SH-SY5Y (cell line): ENCODE data around the gene KIF21A.

Experiments
- GATA2 ChIP-seq: IDR thresholded peaks from 2 replicates; pipeline ENCODE4 v1.6.1; 2011; ENCODE audit warnings: mild to moderate bottlenecking, low read depth, low read length
- GATA3 ChIP-seq: IDR thresholded peaks from 2 replicates; pipeline ENCODE4 v1.6.1; 2011; ENCODE audit warnings: low read depth, mild to moderate bottlenecking, low read length, moderate library complexity

DNA sequence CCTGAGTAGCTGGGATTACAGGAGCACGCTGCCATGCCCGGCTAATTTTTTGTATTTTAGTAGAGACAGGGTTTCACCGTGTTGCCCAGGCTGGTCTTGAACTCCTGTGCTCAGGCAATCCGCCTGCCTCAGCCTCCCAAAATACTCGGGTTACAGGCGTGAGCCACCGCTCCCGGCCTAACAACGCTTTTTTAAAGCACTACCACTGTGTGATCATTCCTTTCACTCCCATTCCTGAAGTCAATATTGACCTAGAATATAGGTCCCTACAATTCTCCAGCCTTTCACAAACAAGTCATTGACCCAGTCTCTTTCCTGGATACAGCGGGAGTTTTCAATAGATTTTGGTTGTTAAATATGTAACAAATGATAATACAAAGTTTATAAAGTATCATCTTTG is 62.8 kb downstream of the KIF21A start:
- TF ChIP-seq GATA2: no peak
- TF ChIP-seq GATA3: no peak
